HG03064 (cell line): ENCODE measurements around the gene TADA3.
A peak's percentile ranks its signal among the peaks of the same experiment; 100 is the strongest.

Experiments
- ATAC-seq: cut with Tn5 transposase; IDR thresholded peaks from one replicate; pipeline ENCODE4 v1.9.1; 2021; ENCODE audit warnings: low read depth; ENCODE audit not compliant: unreplicated experiment

Gene TADA3, protein sequence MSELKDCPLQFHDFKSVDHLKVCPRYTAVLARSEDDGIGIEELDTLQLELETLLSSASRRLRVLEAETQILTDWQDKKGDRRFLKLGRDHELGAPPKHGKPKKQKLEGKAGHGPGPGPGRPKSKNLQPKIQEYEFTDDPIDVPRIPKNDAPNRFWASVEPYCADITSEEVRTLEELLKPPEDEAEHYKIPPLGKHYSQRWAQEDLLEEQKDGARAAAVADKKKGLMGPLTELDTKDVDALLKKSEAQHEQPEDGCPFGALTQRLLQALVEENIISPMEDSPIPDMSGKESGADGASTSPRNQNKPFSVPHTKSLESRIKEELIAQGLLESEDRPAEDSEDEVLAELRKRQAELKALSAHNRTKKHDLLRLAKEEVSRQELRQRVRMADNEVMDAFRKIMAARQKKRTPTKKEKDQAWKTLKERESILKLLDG

DNA sequence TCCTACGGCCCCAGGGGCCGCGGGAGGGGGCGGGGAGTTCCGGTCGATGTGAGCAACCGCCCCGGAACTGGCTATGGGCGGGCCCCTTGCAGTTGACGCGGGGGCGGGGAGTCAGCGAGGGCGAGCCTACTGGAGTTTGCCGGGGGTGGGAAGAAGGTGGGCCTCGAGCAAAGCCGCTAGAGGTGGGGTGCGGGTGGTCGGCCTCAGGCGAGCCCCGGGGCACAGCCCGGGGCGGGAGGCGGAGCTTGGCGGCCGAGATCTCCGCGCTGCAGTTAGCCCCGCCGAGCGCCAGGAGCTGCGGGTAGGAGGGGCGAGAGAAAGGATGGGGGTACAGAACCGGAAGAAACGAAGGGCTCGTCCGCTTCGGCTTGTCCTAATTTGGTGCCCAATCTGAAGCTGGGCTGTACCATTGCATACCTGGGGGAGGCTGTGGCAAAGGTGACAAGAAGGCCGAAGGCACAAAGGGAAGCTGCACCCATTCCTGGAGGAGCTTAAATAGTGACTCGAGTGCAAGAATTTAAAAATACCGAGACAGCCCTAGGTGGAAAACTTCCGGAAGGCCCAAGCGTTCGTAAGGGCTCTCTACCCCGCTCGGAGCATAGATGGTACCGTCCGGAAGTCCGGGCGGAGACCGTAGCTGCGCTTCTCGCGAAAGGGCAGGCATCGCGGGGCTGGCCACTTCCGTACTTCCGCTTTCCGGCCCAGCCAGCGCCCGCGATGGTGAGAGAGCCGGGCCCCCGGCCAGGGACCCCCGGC is at the start of gene TADA3, which contains the start of gene ARPC4:
Gene TADA3, minus strand, starts transcription at position 69 of the 756 bp plus-strand sequence. CDS start 1,007 bp downstream, outside the sequence.
Gene ARPC4, plus strand, starts transcription at position 678 of the 756 bp plus-strand sequence. Its CDS starts 40 bp downstream, at position 718.
- ATAC-seq = peak; percentile 80

DNA sequence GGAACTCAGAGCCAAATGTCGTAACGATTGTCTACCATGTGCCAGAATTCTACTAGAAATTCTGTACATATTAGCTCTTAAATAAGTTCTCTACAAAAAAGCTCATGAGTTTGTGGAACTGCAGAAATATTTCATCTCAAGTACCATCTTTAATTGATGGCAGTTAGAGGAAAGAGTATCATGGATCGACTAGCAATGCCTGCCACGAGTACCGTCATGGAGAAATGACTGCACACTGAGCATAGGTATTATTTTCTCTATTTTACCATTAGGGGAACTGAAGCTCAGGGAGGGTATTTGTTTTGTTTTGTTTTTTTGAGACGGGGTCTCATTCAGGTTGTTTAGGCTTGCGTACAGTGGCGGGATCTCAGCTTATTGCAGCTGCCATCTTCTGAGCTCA is 48.7 kb upstream of the TADA3 start:
- no peak for ATAC-seq

DNA sequence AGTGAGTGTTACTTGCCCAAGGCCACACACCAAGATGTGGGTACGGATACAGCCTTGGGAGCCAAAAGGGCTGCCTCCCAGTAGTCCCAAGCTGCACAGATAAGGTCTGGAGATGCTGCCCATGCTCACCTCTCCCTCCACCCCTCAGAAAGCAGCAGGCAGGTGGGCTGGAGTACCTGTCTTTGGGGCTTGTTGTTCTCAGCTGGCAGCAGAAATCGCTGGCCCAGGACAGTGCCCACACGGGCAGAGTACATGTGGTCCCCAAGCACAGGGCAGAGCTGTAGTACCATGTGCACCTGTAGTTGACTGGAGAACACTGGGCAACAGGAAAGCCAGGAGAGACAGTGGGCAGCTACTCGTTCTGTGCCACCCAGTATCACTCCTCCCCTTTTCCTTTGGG is 46.6 kb upstream of the TADA3 start:
- ATAC-seq = no peak

DNA sequence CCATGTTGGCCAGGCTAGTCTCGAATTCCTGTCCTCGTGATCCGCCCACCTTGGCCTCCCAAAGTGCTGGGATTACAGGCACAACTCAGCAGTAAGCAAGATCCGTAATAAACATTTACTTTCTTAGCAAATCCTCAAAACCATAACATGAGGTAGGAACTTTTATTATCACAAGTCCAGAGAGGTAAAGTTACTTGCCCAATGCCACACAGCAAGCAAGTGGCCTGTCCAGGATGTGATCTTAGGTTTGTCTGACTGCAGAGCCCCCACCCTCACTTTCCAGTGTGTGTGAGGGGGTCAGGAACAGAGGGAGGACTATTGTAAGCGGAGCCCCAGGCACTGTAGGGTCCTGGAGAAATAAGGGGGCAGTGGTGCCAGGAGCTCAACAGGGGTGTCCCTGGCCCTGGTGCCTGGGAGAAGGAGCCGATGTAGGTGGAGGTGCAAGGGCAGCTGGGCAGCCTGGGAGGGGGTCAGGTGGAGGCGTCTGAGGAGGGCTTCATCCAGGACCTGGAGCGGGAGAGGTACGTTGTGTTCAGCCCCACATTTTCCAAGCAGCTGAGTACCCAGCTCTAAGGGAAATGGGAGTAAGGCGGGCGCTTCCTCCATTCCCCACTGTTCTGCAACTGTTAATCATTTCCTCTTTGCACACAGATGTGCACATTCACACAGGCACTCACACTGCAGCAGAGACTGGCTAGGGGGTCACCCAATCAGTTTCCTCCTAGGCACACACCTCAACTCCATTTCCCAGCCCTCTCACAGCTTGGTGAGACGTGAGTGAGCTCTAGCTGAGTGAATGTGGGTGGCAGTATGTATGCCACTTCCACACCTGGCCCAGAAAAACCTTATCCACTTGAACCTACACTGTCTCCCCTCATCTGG is 45.7 kb upstream of the TADA3 start:
- no peak for ATAC-seq

DNA sequence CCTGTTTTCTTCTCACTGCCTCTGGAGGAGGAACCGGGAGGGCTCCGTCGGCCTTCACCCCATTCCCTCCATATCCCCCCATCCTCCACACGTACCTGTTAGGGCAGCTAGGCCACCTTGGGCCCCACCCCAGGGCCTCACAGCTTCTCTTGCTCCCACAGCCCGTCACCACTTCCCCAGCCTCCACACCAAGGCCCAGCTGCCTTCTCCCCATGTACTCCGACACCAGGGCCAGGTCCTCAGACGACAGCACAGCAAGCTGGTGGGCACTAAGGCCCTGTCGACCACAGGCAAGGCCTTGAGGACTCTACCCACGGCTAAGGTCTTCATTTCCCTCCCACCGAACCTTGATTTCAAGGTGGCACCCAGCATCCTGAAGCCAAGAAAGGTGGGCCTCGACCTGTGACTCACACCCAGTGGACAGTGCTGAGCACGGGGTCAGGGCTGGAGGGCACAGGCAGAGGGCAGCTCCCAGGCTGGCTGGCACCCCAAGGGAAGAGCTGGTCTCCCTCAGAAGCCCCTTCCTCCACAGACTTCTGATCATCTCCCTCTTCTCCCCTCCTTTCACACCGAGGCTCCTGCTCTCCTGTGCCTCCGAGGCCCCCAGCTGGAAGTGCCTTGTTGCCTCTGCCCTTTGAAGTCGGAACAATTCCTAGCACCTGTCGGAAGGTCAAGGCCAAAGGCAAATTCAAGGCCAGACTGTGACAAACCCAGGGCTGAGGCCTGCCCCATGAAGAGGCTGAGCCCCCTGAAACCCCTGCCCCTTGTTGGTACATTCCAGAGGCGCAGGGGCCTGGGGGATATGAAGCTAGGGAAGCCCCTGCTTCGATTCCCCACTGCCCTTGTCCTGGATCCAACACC is 42.5 kb upstream of the TADA3 start:
- ATAC-seq = no peak

DNA sequence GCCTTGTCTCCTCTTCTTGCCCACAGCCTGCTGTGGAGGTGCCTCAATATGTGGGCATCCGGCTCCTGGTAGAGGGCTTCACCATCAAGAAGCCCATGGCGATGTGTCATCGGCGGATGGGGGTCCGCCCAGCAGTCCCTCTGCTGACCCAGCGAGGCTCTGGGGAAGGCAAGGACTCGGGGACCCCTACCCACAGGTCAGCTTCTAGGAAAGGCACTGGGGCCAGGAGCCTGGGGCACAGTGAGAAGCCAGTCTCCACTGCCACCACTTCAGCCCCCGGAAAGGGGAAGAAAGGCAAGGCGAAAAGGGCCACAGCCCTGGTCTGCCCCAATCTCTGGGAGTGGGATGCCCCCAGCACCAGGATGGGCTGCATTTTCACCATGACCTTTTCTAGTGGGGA is 40.8 kb upstream of the TADA3 start:
- ATAC-seq = no peak

DNA sequence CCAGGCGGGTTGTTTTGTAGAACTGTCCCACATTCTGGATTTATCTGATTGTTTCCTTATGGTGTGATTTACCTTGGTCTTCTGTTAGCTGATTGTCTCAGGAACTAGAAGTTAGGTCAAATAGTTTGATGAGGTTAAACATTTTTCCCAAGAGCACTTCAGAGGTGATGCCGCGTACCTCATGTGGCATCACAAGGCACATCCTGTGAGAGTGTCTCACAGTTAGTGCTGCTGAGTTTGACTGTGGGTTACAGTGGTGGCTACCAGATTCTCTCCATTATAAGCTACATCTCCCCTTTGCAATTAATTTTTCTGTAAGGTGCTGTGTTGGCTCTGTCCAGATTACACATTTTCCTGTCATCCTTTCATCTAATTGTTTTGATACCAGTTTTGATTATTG is 39.0 kb upstream of the TADA3 start:
- no peak for ATAC-seq

DNA sequence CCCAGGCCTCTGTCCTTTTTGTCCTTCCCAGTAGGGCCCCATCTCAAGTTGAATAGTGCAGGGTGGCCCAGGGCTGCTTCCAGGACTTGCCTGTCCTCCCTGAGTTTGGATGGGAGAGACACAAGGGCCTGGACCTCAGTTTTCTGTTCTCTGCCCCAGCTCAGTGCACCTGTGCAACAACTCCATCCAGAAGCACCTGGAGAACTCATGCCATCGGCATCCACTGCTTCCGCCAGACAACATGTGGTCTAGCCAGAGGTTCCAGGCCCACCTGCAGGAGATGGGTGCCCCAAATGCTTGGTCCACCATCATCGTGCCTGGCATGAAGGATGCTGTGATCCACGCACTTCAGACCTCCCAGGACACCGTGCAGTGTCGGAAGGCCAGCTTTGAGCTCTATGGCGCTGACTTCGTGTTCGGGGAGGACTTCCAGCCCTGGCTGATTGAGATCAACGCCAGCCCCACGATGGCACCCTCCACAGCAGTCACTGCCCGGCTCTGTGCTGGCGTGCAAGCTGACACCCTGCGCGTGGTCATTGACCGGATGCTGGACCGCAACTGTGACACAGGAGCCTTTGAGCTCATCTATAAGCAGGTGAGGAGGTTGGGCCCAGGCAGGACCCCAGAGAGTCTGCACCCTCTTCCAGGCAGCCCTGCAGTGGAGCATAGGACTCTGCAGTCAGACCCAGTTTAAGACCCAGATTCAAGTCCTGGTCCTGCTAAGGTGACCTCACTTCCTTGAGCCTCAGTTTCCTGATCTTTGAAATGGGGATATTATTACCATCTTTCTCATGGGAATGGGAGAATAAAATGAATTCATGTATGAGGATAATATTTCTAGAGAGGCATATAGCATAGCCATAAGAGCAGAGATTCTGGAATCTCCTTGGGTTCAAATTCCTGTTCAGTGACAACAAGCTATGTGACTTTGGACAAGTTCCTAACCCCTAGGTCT is 36.8 kb upstream of the TADA3 start:
- no peak for ATAC-seq

DNA sequence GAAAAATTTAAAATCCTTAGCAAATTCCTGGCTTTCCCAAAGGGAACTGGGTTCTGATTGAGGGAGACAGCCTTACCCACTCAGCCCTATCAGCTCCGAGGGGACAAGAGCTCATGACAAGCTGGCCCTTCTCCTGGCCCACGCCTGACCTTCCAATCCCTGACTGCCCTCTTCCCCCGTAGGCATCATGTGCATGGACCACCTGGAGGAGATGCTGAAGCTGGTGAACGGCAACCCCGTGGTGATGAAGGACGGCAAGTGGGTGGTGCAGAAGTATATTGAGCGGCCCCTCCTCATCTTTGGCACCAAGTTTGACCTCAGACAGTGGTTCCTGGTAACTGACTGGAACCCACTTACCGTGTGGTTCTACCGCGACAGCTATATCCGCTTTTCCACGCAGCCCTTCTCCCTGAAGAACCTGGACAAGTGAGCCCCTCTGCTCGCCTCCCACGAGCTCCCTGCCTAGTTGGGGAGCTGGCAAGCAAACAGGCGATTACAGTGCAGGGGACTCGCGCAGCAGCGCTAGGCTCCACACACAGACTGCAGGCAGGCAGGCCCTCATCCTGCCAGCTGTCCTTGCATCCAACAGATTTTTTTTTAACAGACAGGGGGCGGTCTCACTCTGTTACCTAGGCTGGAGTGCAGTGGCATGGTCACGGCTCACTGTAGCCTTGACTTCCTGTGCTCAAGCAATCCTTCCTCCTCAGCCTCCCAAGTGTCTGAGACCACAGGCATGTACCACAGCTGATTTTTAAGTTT is 34.7 kb upstream of the TADA3 start:
- ATAC-seq = no peak

DNA sequence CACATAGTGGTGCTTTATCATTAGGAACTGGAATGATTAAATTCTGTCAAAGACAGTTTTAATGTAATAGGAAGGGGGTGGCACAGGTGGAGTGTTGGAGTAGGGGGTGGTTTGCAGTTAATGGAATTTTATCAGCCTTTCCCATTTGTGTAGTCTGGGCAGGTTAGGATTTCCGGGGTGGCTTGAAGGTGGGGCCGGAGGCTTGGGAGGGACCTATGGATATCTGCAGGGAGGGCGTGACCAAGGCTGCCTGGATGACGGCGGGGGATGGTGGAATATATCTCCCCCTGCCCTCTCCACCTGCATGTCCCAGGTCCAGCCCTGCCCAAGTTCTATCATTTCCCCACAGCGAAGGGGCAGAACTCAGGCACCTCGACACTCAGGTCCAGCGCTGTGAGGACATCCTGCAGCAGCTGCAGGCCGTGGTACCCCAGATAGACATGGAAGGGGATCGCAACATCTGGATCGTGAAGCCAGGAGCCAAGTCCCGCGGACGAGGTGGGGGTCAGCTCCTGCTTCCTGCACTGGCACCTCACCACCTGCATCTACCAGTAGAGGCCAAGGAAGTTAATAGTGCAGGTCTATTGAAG is 33.3 kb upstream of the TADA3 start:
- ATAC-seq = no peak

DNA sequence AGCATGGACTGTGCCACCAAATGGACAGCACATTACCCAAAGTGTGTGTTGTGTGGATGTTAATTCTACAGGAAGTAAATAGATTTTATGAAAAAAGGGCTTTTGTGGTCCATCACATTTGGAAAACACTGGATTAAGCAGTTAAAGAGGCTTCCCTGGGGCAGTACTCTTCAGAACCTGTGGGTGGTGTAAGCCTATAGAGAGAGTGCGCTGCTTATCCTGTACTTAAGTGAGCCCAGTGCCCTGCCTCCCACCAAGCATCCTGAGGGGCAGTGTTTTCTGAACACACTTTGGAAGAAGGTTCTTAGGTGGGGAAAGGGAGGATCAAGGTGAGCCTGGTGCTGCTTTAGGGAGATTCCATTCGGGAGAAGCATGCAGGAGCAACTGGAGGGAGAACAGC is 28.7 kb upstream of the TADA3 start:
- ATAC-seq = no peak

DNA sequence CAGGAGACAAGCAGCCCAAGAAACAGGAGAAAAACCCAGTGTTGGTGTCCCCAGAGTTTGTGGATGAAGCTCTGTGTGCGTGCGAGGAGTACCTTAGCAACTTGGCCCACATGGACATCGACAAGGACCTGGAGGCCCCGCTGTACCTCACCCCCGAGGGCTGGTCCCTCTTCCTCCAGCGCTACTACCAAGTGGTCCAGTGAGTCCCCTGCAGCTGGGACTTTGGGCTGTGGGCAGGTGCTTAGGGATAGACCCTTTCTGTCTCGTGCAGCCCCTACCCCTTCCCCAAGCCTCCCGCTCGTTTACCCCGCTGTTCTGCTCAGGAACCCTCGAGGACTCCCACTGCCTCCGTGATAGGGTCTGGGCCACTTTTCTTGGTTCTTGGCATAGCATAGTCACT is 28.3 kb upstream of the TADA3 start:
- no peak for ATAC-seq

DNA sequence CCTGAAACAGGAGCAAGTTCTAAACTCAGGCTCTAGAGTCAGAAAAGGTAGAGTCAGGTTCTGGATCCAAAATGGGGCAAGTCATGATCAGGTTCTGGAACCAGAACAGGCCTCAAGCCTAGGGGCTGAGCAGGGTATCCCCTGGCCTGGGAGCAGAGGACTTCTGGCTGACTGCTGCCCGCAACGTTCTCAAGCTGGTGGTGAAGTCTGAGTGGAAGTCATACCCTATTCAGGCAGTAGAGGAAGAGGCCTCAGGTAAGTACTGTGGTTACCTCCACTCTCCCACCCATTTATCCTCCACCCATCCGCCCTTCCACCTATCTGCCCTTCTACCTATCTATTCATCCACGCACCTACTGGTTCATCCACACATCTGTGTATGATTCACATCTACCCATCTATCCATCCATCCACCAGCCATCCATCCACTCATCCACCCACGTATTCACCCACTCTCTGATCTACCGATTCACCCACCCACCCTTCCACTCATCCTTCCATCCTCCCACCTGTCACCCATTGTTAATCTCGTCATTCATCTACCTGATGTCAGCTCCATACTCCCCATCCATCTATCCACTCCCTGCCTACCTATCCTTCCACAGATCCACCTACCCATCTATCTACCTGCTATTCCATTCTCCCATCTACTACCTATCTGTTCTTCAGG is 26.5 kb upstream of the TADA3 start:
- no peak for ATAC-seq

DNA sequence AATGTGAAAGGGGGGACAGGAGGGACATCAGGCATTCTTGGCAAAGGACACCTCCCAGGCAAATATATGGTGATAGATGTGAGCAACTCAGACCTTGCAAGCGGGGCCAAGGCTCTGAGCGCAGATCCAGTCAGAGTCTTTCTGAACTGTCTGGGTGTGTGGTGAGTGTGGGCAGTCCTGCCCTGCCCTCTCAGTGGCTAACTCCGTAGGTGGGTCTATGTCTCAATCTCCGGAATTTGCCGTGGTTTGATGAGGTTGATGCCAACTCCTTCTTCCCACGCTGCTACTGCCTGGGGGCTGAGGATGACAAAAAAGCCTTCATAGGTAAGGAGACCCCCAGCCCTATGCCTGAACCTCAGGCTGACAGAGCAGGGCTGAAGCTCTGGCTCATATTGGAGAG is 25.2 kb upstream of the TADA3 start:
- ATAC-seq = no peak

DNA sequence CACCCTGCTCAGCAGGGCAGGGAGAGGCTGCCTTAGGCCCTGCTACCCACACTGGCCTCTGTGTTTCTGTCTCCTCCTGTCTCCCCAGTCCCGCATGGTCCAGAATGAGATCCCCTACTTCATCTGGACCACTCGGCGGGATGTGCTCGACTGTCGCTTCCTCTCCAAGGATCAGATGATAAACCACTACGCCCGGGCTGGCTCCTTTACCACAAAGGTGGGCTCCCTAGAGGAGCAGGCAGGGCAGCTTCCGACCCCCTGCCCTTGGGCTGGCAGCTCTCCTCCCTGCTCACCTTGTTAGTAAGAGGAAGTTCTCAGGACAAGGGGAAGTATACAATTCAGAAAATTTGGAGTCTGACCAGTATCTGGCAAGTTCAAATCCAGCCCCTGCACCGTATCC is 23.7 kb upstream of the TADA3 start:
- ATAC-seq = no peak

DNA sequence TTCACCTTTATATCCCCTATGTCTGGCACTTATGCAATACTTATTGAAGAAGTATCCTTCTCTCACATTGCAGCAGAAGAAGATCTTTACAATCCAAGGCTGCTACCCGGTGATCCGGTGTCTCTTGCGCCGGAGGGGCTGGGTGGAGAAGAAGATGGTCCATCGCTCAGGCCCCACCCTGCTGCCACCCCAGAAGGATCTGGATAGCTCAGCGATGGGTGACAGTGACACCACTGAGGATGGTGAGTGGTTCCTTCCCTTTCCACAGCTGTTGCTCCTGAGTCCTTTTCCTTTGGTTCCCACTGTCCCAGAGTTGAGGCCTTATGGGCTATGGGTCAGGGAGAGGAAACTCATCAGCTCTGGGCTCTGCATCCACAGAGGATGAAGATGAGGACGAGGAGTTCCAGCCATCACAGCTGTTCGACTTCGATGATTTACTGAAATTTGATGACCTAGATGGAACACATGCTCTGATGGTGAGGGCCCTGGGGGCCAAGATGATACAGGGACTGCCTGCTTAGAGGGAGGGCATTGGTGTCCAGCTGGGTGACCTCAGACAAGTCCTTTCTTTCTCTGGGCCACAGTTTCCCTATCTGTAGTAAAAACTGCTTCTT is 20.7 kb upstream of the TADA3 start:
- no peak for ATAC-seq

DNA sequence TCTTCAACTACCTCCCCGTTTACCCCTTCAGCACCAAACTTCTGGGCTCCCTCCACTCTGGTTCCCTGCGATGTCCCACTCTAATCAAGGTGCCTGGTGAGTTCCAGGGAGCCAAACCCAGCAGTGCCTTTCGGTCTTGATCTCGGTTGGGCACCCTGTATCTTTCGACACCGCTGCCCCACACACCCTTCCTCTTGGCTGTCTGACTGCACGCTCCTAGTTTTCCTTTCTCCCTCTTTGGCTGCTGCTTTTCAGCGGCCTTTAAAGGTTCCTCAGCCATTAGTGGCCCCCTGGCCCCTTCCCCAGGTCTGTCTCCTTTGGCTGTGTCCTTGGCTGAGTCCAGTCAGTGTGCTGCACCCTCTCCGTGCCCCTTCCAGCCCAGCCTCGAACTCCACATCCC is 18.6 kb upstream of the TADA3 start:
- no peak for ATAC-seq
